ENCODE data around the gene CCDC92. TPM values are rescaled to one million over a fixed set of nuclear protein-coding genes. Genes with fewer than 3 reads are reported as not detected.

Gene CCDC92
- total RNA-seq, 4 donors from 2014 or later, result 7.4 to 67.3 (median 32.8) TPM

GRCh38 chr12:123960029-123960735, 12.4 kb downstream of the CCDC92 start:
- H3K9me3 ChIP-seq, result no peaks in the 10 kb centered on the region
- no peaks in the 10 kb centered on the region for H3K27me3 ChIP-seq
- intact Hi-C loops (cut with DNase I; ENCODE audit: low total_unique reads), result no loop called here
- no peaks in the 10 kb centered on the region for H3K36me3 ChIP-seq
- H3K4me1 ChIP-seq, result no peaks in the 10 kb centered on the region
- TF ChIP-seq POLR2A (IDR thresholded peaks at IDR 0.05) (no peak), CTCF (IDR thresholded peaks at IDR 0.05) (no peak)
- DNase-seq, result no peak
- no peak overlapping the region for H3K27ac ChIP-seq
- no peak overlapping the region for H3K4me3 ChIP-seq

- no peaks in the 10 kb centered on the region for H3K36me3 ChIP-seq
- no peak for TF ChIP-seq POLR2A (IDR thresholded peaks at IDR 0.05)
- no peak for TF ChIP-seq CTCF (IDR thresholded peaks at IDR 0.05)
- no peaks in the 10 kb centered on the region for H3K27me3 ChIP-seq
- DNase-seq, result no peak
- H3K4me1 ChIP-seq, result no peaks in the 10 kb centered on the region
- no peak overlapping the region for H3K27ac ChIP-seq
- no peaks in the 10 kb centered on the region for H3K9me3 ChIP-seq
- H3K4me3 ChIP-seq, result no peak overlapping the region
- intact Hi-C loops (cut with DNase I; ENCODE audit: low total_unique reads), result no loop called here
Observed at GRCh38 chr12:123958876-123959275, 13.8 kb downstream of the CCDC92 start.

- no peak for TF ChIP-seq CTCF (IDR thresholded peaks at IDR 0.05)
- no peak for TF ChIP-seq POLR2A (IDR thresholded peaks at IDR 0.05)
- Histone ChIP-seq H3K27ac (no peak overlapping the region), H3K9me3 (no peaks in the 10 kb centered on the region), H3K4me1 (no peaks in the 10 kb centered on the region), H3K27me3 (no peaks in the 10 kb centered on the region), H3K36me3 (no peaks in the 10 kb centered on the region), H3K4me3 (no peak overlapping the region)
- no peak for DNase-seq
- intact Hi-C loops (cut with DNase I; ENCODE audit: low total_unique reads), result no loop called here
Observed at GRCh38 chr12:123958462-123958861, 14.2 kb downstream of the CCDC92 start.

DNA sequence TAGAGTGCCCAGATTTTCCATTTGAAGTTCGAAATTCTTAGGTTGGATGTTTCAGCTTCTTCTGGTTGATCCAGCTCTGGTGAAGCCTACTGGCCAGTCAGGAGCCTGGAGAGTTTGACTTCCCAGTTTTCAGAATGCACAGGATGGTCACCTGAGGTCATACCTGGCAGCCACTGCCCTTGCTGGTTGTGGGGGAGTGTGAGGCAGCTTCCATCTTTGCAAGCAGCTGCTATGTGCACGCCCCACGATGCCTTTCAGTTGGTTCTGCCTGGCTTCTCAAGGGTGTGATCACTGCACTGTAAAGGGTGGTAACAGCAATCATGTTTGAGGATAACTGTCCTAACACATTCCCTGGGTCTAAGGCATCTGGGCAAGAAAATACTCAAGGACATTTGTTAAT, 15.4 kb downstream of the CCDC92 start:
- H3K27ac ChIP-seq, result no peak overlapping the region
- no peak overlapping the region for H3K4me3 ChIP-seq
- H3K36me3 ChIP-seq, result no peaks in the 10 kb centered on the region
- intact Hi-C loops (cut with DNase I; ENCODE audit: low total_unique reads), result no loop called here
- no peak for TF ChIP-seq CTCF (IDR thresholded peaks at IDR 0.05)
- no peak for TF ChIP-seq POLR2A (IDR thresholded peaks at IDR 0.05)
- no peaks in the 10 kb centered on the region for H3K4me1 ChIP-seq
- H3K9me3 ChIP-seq, result no peaks in the 10 kb centered on the region
- DNase-seq, result no peak
- no peaks in the 10 kb centered on the region for H3K27me3 ChIP-seq

GRCh38 chr12:123956249-123956648, 16.4 kb downstream of the CCDC92 start:
- Histone ChIP-seq H3K27me3 (no peaks in the 10 kb centered on the region), H3K27ac (no peak overlapping the region), H3K4me3 (no peak overlapping the region), H3K9me3 (no peaks in the 10 kb centered on the region), H3K4me1 (no peaks in the 10 kb centered on the region), H3K36me3 (no peaks in the 10 kb centered on the region)
- intact Hi-C loops (cut with DNase I; ENCODE audit: low total_unique reads), result no loop called here
- no peak for DNase-seq
- no peak for TF ChIP-seq POLR2A (IDR thresholded peaks at IDR 0.05)
- no peak for TF ChIP-seq CTCF (IDR thresholded peaks at IDR 0.05)

Measured in uterus (tissue), 4 donors.